HG02642 (cell line): ENCODE results near the gene KDM4B.

ENCODE experiments used
- ATAC-seq: cut with Tn5 transposase; IDR thresholded peaks from one replicate; pipeline ENCODE4 v1.9.1; 2021; ENCODE audit warnings: mild to moderate bottlenecking; ENCODE audit not compliant: unreplicated experiment, poor library complexity

Gene KDM4B

GRCh38 chr19:5115771-5116202, 146.9 kb downstream of the KDM4B start:
- no peak for ATAC-seq

- ATAC-seq = no peak
Measured at GRCh38 chr19:5116292-5116691, 147.4 kb downstream of the KDM4B start.

- no peak for ATAC-seq
Measured at GRCh38 chr19:5117421-5117820, 148.5 kb downstream of the KDM4B start.

- ATAC-seq = no peak
Measured at GRCh38 chr19:5118026-5118425, 149.1 kb downstream of the KDM4B start.

- ATAC-seq = no peak
Measured at GRCh38 chr19:5119297-5119998, 150.5 kb downstream of the KDM4B start.

GRCh38 chr19:5120321-5120720, 151.4 kb downstream of the KDM4B start:
- ATAC-seq = no peak

- ATAC-seq = no peak
Measured at GRCh38 chr19:5120833-5121232, 151.9 kb downstream of the KDM4B start.

GRCh38 chr19:5121266-5122120, 152.6 kb downstream of the KDM4B start:
- ATAC-seq = no peak

- no peak for ATAC-seq
Measured at GRCh38 chr19:5122121-5122400, 153.1 kb downstream of the KDM4B start.

- no peak for ATAC-seq
Measured at GRCh38 chr19:5122671-5123409, 153.9 kb downstream of the KDM4B start.

GRCh38 chr19:5123646-5124045, 154.7 kb downstream of the KDM4B start:
- ATAC-seq = no peak

GRCh38 chr19:5124111-5124855, 155.4 kb downstream of the KDM4B start:
- ATAC-seq = no peak

GRCh38 chr19:5125376-5125775, 156.5 kb downstream of the KDM4B start:
- ATAC-seq = no peak

- no peak for ATAC-seq
Measured at GRCh38 chr19:5125797-5126497, 157.0 kb downstream of the KDM4B start.

- no peak for ATAC-seq
Measured at GRCh38 chr19:5126498-5127223, 157.7 kb downstream of the KDM4B start.

GRCh38 chr19:5127717-5128116, 158.8 kb downstream of the KDM4B start:
- no peak for ATAC-seq

- ATAC-seq = no peak
Measured at GRCh38 chr19:5128251-5128935, 159.5 kb downstream of the KDM4B start.

GRCh38 chr19:5128936-5129389, 160.1 kb downstream of the KDM4B start:
- ATAC-seq = no peak

- ATAC-seq = no peak
Measured at GRCh38 chr19:5129691-5130090, 160.8 kb downstream of the KDM4B start.
